ENCODE data around the gene SLC22A31.

- TF ChIP-seq POLR2AphosphoS5 (IDR thresholded peaks at IDR 0.05; ENCODE audit: insufficient read depth, low read depth, low read length) (no peak), CTCF (IDR thresholded peaks at IDR 0.05; ENCODE audit: extremely low read depth in 1 of 2, insufficient read depth in 1 of 2, low read depth in 1 of 2, low read length in 2 of 2) (no peak), EZH2 (IDR thresholded peaks at IDR 0.05; ENCODE audit: borderline replicate concordance, low read depth, low read length, severe bottlenecking) (no peak), GATA2 (IDR thresholded peaks at IDR 0.05; ENCODE audit: insufficient read depth, insufficient read length, low read depth, low read length) (no peak), JUN (IDR thresholded peaks at IDR 0.05; ENCODE audit: borderline replicate concordance, insufficient read depth, insufficient read length, low read depth) (no peak), MAX (IDR thresholded peaks at IDR 0.05; ENCODE audit: insufficient read depth, insufficient read length) (no peak), POLR2A (IDR thresholded peaks at IDR 0.05; ENCODE audit: low read depth, low read length) (no peak), FOS (IDR thresholded peaks at IDR 0.05; ENCODE audit: borderline replicate concordance, insufficient read depth, low read length) (no peak), MYC (IDR thresholded peaks at IDR 0.05; ENCODE audit: low read depth, low read length) (no peak)
These were observed 33.5 kb upstream of the SLC22A31 start for GRCh38 chr16:89233678-89234490.

All from endothelial cell of umbilical vein (primary cell).